Ishikawa (cell line): ENCODE results near the gene SAXO1.

Experiments used
- CEBPB ChIP-seq: IDR thresholded peaks from 2 replicates; pipeline ENCODE4 v1.6.1; 2012
- CREB1 ChIP-seq: IDR thresholded peaks from 2 replicates; pipeline ENCODE4 v1.6.1; 2012; ENCODE audit warnings: low read depth
- EGR1 ChIP-seq: IDR thresholded peaks from 2 replicates; pipeline ENCODE4 v1.6.1; 2012
- EP300 ChIP-seq: IDR thresholded peaks from 2 replicates; pipeline ENCODE4 v1.6.1; 2012; ENCODE audit warnings: borderline replicate concordance
- FOXM1 ChIP-seq: IDR thresholded peaks from 2 replicates; pipeline ENCODE4 v1.6.1; 2012; ENCODE audit warnings: low read depth, borderline replicate concordance
- MAX ChIP-seq: IDR thresholded peaks from 2 replicates; pipeline ENCODE4 v1.6.1; 2012
- NFIC ChIP-seq: IDR thresholded peaks from 2 replicates; pipeline ENCODE4 v1.6.1; 2012
- RAD21 ChIP-seq: IDR thresholded peaks from 2 replicates; pipeline ENCODE4 v1.6.1; 2012; ENCODE audit warnings: low read depth
- REST ChIP-seq: IDR thresholded peaks from 2 replicates; pipeline ENCODE4 v1.6.1; 2012; ENCODE audit warnings: low read depth, mild to moderate bottlenecking
- TAF1 ChIP-seq: IDR thresholded peaks from 2 replicates; pipeline ENCODE4 v1.6.1; 2012; ENCODE audit warnings: low read depth, mild to moderate bottlenecking
- TCF12 ChIP-seq: IDR thresholded peaks from 2 replicates; pipeline ENCODE4 v1.6.1; 2012; ENCODE audit warnings: low read depth
- TEAD4 ChIP-seq: IDR thresholded peaks from 2 replicates; pipeline ENCODE4 v1.6.1; 2012
- YY1 ChIP-seq: IDR thresholded peaks from 2 replicates; pipeline ENCODE4 v1.6.1; 2012; ENCODE audit warnings: low read depth
- ZBTB7A ChIP-seq: IDR thresholded peaks from 2 replicates; pipeline ENCODE4 v1.6.1; 2012; ENCODE audit warnings: low read depth
- TF ChIP-seq, protein P1 (sequence below): IDR thresholded peaks from 2 replicates; pipeline ENCODE4 v1.6.1; 2012

SAXO1 gene

GRCh38 chr9:18888290-18888689 is 144.7 kb downstream of the SAXO1 start:
- TF ChIP-seq EGR1 (no peak), RAD21 (no peak), TEAD4 (no peak), YY1 (no peak), CREB1 (no peak), TAF1 (no peak), REST (no peak), MAX (no peak), CEBPB (no peak), TCF12 (no peak), EP300 (no peak), ZBTB7A (no peak), FOXM1 (no peak), NFIC (no peak)
- TF ChIP-seq, protein P1, sequence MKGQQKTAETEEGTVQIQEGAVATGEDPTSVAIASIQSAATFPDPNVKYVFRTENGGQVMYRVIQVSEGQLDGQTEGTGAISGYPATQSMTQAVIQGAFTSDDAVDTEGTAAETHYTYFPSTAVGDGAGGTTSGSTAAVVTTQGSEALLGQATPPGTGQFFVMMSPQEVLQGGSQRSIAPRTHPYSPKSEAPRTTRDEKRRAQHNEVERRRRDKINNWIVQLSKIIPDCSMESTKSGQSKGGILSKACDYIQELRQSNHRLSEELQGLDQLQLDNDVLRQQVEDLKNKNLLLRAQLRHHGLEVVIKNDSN: no peak

- no peak for TF ChIP-seq TEAD4
- no peak for TF ChIP-seq YY1
- TF ChIP-seq EP300: no peak
- no peak for TF ChIP-seq TAF1
Observed at GRCh38 chr9:18887546-18887945, 145.5 kb downstream of the SAXO1 start.

DNA sequence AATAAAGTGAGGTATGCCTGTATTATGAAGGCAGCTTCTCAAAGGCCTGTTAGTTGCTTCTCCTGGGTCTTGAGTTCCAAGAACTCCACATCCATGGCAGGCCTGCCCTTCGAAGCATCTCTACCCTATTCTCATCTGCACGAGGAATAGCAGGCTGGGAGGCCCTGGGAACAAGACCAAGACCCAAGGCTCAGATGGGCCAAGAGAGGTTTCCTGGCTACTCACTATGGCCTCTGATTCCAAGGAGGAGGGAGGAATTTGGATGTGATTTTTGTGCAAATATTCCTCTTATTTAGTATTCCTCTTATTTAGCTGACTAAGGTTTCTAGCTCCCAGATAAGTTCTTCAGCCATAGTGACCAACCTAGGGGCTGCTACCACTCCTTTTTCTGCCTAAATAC is 151.3 kb downstream of the SAXO1 start:
- TF ChIP-seq CREB1: no peak
- TF ChIP-seq REST: no peak

GRCh38 chr9:18877984-18878383 is 155.0 kb downstream of the SAXO1 start:
- TF ChIP-seq NFIC (no peak), TCF12 (no peak), FOXM1 (no peak), EGR1 (no peak), REST (no peak), CEBPB (no peak), RAD21 (no peak), YY1 (no peak), TAF1 (no peak), ZBTB7A (no peak), CREB1 (no peak), TEAD4 (no peak), MAX (no peak), EP300 (no peak)
- TF ChIP-seq, protein P1: no peak
